T follicular helper cell (primary cell): ENCODE measurements around the gene ZNF341.
"Not testable (repeated sequence)": the region's sequence is repeated elsewhere in the genome, so short reads cannot be mapped to it uniquely, and the experiment has no call there.

Source experiments
- DNase-seq: peaks from one replicate; pipeline ENCODE4 v3.0.0-alpha.2; 2020; ENCODE audit warnings: low read depth
- total RNA-seq, 2 experiments: gene quantifications; one replicate each; lab custom pipeline; 2026; lab: John Stamatoyannopoulos, UW

Gene ZNF341
- 6.3 to 9.6 reads per million in 2 experiments for total RNA-seq

GRCh38 chr20:33731693-33732165 is at the start of gene ZNF341:
Gene ZNF341 (plus strand): TSS chr20:33731996. CDS start chr20:33732022, 26 bp downstream.
- peak; percentile 82 for DNase-seq

- DNase-seq = no peak
Measured at GRCh38 chr20:33684533-33685327, 47.1 kb upstream of the ZNF341 start.

- DNase-seq = no peak
Measured at GRCh38 chr20:33685328-33686099, 46.3 kb upstream of the ZNF341 start.

GRCh38 chr20:33686100-33686983 is 45.5 kb upstream of the ZNF341 start, which contains the start of gene E2F1:
Gene E2F1 (minus strand): TSS chr20:33686385. CDS start chr20:33686264, 121 bp downstream.
- peak; percentile 89 for DNase-seq

GRCh38 chr20:33686984-33687366 is 44.8 kb upstream of the ZNF341 start:
- no peak for DNase-seq

GRCh38 chr20:33687370-33687915 is 44.4 kb upstream of the ZNF341 start:
- no peak for DNase-seq

GRCh38 chr20:33687993-33688937 is 43.5 kb upstream of the ZNF341 start:
- no peak for DNase-seq

GRCh38 chr20:33688938-33689424 is 42.8 kb upstream of the ZNF341 start:
- DNase-seq = no peak

- no peak for DNase-seq
Measured at GRCh38 chr20:33689493-33689892, 42.3 kb upstream of the ZNF341 start.

GRCh38 chr20:33689973-33690372 is 41.8 kb upstream of the ZNF341 start:
- DNase-seq = no peak

- no peak for DNase-seq
Measured at GRCh38 chr20:33693289-33693688, 38.5 kb upstream of the ZNF341 start.

GRCh38 chr20:33693741-33694638 is 37.8 kb upstream of the ZNF341 start:
- no peak for DNase-seq

- DNase-seq = no peak
Measured at GRCh38 chr20:33694639-33695012, 37.2 kb upstream of the ZNF341 start.

- no peak for DNase-seq
Measured at GRCh38 chr20:33696448-33696847, 35.3 kb upstream of the ZNF341 start.

- DNase-seq = no peak
Measured at GRCh38 chr20:33697129-33697528, 34.7 kb upstream of the ZNF341 start.

- not testable (repeated sequence) for DNase-seq
Measured at GRCh38 chr20:33698966-33699365, 32.8 kb upstream of the ZNF341 start.

- not testable (repeated sequence) for DNase-seq
Measured at GRCh38 chr20:33700696-33701441, 30.9 kb upstream of the ZNF341 start.
